ENCODE measurements around the gene AVPR2. TPM values are rescaled to one million over a fixed set of nuclear protein-coding genes. Genes with fewer than 3 reads are reported as not detected.

The AVPR2 gene
- total and polyA plus RNA-seq, 2 donors (not counting 1 experiment from before 2014, with no cell fraction given), result 0.12 TPM; not detected in 1

DNA sequence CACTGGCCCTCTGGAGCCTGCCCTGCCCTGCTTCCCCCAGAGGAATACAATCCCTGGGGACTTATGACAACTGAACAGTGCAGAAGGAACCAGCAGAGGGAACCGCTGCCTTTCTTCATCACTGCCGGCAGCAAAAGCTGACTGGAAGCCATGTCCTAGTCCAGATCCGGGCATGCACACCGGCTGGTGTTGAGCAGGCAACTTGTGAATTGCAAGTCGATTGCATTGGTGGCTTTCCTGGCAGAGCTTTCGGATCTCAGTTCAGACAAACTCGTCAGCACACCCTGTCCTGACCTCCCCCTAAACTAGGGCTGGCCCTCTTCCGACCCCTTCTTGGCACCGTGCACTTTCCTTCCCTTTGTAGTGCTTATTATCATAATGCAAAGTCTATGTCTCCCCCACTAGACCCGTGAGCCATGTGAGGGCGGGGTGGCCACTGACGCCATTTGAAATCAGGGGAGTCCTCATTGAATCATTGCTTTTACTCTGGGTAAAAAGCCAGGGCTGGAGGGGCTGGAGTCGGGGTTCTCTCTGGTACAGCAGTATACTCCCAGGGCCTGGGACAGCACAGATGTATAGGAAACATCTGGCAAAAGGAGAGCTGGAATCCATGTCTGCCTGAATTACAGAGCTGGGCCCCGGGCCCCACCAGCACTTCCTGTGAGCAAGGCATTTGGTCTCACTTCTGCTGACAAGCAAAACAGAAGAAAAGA, 19.8 kb downstream of the AVPR2 start:
- CTCF ChIA-PET, result interaction anchor here (0.9 to 13.1 kb wide), 13 partner anchors 11 to 983 kb away, joined by 3 to 325 read pairs (median 5); partner anchors contain the start of genes HCFC1, IDH3G, IRAK1 and NAA10
- Mint-ChIP-seq H3K4me3 (peak overlapping the region; percentile 96), H3K27me3 (no peaks in the 10 kb centered on the region), H3K9me3 (ENCODE audit: insufficient read depth) (no peaks in the 10 kb centered on the region), H3K27ac (peak overlapping the region; percentile 98), H3K4me1 (peaks cover 45% of the 10 kb centered on the region)
- no peak overlapping the region for H2AFZ ChIP-seq (ENCODE audit: insufficient read depth, low read depth, low read length, poor library complexity, severe bottlenecking)
- peak overlapping the region; percentile 98 for H3K4me2 ChIP-seq (replicated peaks; ENCODE audit: low read depth, low read length, poor library complexity, severe bottlenecking)
- H3K4me3 ChIP-seq (ENCODE audit: control extremely low read depth in 1 of 5, extremely low read depth in 1 of 5, insufficient read depth in 1 of 5, low read depth in 2 of 5, low read length in 4 of 5), result peak overlapping the region; percentile 65 to 88 (median 73)
- peak overlapping the region; percentile 96 for H3K9ac ChIP-seq (ENCODE audit: low read length)
- no peaks in the 10 kb centered on the region for H3K27me3 ChIP-seq (replicated peaks in 1 of 4; ENCODE audit: control extremely low read depth in 1 of 4, control insufficient read depth in 3 of 4, insufficient read depth in 4 of 4, low read length in 3 of 4)
- peaks cover 0 to 22% of the 10 kb centered on the region in 2 experiments for H3K36me3 ChIP-seq (replicated peaks in 1 of 2; ENCODE audit: control extremely low read depth in 1 of 2, control insufficient read depth in 1 of 2, extremely low read depth in 1 of 2, insufficient read depth in 2 of 2, low read length in 1 of 2)
- POLR2A ChIA-PET, result interaction anchor here (1.1 to 5.2 kb wide), 7 partner anchors 11 to 47 kb away, joined by 3 to 58 read pairs (median 5); partner anchors contain the start of genes HCFC1, NAA10 and RENBP
- H4K20me1 ChIP-seq (ENCODE audit: control insufficient read depth, insufficient read depth, low read length, poor library complexity, severe bottlenecking), result peaks cover 33% of the 10 kb centered on the region
- peaks cover 42 to 57% of the 10 kb centered on the region in 2 donors for H3K4me1 ChIP-seq (ENCODE audit: control insufficient read depth in 2 of 2, insufficient read depth in 2 of 2, low read length in 2 of 2)
- peaks cover 41% of the 10 kb centered on the region for H3K79me2 ChIP-seq (ENCODE audit: control insufficient read depth, insufficient read depth, low read length)
- DNase-seq, result peak; percentile 79
- intact Hi-C loops (cut with micrococcal nuclease), result loop anchor here (2.0 kb wide), 1 partner anchor 200 kb away; the partner anchor contains the start of genes ABCD1 and BCAP31
- no peak for TF ChIP-seq EZH2 (IDR thresholded peaks at IDR 0.05; ENCODE audit: borderline replicate concordance, insufficient read depth, low read depth, low read length, poor library complexity, severe bottlenecking)
- TF ChIP-seq, protein P1, sequence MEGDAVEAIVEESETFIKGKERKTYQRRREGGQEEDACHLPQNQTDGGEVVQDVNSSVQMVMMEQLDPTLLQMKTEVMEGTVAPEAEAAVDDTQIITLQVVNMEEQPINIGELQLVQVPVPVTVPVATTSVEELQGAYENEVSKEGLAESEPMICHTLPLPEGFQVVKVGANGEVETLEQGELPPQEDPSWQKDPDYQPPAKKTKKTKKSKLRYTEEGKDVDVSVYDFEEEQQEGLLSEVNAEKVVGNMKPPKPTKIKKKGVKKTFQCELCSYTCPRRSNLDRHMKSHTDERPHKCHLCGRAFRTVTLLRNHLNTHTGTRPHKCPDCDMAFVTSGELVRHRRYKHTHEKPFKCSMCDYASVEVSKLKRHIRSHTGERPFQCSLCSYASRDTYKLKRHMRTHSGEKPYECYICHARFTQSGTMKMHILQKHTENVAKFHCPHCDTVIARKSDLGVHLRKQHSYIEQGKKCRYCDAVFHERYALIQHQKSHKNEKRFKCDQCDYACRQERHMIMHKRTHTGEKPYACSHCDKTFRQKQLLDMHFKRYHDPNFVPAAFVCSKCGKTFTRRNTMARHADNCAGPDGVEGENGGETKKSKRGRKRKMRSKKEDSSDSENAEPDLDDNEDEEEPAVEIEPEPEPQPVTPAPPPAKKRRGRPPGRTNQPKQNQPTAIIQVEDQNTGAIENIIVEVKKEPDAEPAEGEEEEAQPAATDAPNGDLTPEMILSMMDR (IDR thresholded peaks at IDR 0.05), result peak; percentile 40
- peak overlapping the region; percentile 42 to 88 for H3K27ac ChIP-seq (ENCODE audit: low read length in 2 of 2)
- H3K9me3 ChIP-seq (ENCODE audit: control extremely low read depth in 1 of 3, control insufficient read depth in 2 of 3, insufficient read depth in 1 of 3, low read length in 2 of 3), result no peaks in the 10 kb centered on the region
- 0% methylated on average over 5 of the region's 14 CpGs for WGBS (ENCODE audit: insufficient coverage)
- ATAC-seq (ENCODE audit: low read depth), result no peak
